Choroid plexus epithelial cell (primary cell): Measurements from ENCODE around the gene UTP14C.
A peak's percentile ranks its signal among the peaks of the same experiment; 100 is the strongest.

Source experiments
- DNase-seq: peaks from one replicate; pipeline ENCODE4 v3.0.0-alpha.2; 2010; ENCODE audit warnings: low read depth
- H3K4me3 ChIP-seq: 2 replicates; pipeline ENCODE4 v1.5.1; 2011; ENCODE audit warnings: low read depth, mild to moderate bottlenecking, control low read depth, low read length, moderate library complexity
- CTCF ChIP-seq: conservative IDR thresholded peaks from 2 replicates; pipeline ENCODE4 v1.5.1; 2011; ENCODE audit warnings: low read depth, mild to moderate bottlenecking, control low read depth, inconsistent platforms, low read length, moderate library complexity

Gene UTP14C

DNA sequence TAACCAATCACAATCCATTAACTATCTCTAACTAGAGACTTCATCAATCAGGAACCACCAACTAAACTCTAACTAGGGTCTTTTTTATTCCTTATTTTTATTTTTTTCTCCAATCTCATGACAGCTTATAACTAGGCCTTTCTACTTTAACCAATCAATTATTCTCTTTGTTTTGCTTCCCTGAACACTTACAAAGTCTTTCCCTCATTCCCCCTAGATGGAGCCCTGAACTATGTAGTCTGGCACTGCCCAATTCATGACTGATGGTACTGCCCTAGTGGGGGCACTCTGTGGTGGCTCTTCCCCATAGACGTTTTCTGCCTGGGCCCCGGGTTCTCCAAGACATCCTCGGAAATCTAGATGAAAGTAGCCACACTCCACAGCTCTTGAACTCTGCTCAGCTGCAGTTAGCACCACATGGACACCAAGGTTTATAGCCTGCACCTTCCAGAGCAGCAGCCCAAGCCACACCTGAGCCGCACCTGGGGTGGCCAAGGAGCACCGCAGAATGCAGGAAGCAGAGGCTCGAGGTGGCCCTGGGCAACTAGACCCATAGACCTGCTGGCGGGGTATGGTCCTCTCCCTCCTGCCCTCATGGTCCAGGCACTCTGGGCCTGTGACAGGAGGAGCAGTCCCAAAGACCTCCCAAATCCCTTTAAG, 19.9 kb upstream of the UTP14C start:
- TF ChIP-seq CTCF = no peak

GRCh38 chr13:52005841-52006522, 18.5 kb upstream of the UTP14C start:
- DNase-seq = no peak
- TF ChIP-seq CTCF = no peak
- no peak overlapping the region for H3K4me3 ChIP-seq

More for the DNA sequence above, 19.9 kb upstream of the UTP14C start:
- DNase-seq = no peak
- H3K4me3 ChIP-seq = no peak overlapping the region

DNA sequence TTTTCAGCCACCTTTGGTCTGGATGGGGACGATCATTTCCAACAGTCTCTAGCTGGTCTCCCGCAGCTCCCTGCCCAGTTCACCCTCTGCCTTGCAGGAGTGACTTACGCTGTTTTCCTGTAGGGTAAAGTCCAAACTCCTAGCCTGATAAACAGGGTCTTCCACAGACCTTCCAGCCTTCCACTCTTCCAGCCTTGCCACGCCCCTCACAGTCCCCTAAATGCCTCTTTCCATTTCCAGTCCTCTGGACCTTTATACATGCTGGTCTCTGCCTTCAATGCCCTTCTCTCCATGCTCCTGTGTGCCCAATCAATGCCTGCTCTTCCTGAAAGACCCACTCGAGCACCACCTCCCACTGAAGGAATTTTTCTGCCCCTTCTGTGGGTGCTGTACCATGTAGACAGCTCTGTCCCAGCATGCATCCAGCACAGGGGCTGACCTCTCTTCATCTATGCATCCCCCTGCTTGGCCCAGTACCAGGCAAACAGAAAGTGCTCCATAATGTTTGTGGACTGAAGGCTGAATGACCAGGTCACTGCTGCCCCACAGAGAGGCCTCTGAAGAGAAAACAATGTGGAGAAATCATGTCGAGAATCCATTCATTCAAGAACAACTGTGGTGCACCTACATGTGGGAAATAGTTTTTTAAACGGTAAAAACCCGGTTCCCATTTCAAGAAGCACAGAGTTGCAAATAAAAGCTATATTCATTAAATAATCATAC, 17.8 kb upstream of the UTP14C start:
- no peak overlapping the region for H3K4me3 ChIP-seq
- DNase-seq = peak; percentile 27
- no peak for TF ChIP-seq CTCF

DNA sequence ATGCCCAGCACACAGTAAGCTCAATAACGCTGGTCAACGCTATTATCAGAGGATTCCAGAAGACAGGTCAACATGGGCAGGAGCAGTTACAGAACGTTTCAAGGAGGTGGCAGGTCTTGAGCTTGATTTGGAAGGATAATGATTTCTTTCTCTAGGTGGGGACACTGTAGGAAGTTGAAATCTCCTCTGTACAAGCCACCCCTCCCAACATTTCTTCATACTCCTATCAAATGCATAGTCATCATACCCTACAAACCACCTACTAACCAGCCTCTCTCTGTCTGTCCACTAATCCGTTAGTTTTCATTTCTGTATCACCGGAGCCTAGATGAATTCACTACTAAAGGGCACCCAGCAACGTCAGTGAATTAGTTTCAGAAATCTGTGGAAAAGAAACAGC, 14.5 kb upstream of the UTP14C start:
- no peak for DNase-seq
- TF ChIP-seq CTCF = no peak
- H3K4me3 ChIP-seq = no peak overlapping the region

DNA sequence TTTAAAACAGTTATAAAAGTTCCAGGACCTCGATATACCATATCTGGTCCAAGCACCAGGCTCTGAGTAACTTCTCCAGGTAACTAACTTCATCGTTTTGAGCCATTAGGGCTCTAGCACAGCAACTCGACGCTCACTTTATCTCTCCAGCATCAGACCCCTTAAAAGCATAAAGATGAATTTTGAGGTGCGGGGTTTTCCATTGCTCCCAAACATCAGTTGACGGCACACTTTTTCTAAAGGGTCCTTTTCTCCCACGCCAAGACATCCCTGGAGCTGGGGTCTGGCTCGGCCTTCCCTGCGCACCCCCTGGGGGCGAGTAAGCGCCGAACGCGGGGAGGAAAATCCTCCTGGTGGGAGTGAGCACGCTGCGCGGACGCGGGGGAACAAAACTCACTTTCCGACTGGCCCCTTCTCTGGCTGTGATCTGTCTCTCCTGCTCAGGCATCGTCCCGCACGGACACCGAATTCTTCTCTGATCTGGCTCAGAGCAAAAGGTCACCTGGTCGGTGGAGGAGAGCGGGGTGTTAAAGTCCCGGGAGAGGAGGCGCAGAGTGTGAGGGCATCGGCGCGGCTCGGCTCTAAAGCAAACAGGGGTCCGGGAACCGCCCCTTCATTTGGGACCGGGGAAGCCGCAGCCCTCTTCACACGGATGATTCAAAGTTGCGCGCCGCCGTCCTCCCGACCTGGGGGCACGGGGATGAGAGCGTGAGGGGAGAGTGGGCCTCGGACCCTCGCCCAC, 13.4 kb upstream of the UTP14C start, which contains the start of gene ATP7B:
ATP7B (minus strand) TSS at position 561 of the 742 bp plus-strand sequence; CDS start at position 448, 113 bp downstream.
- no peak for DNase-seq
- peak; percentile 36 for TF ChIP-seq CTCF
- H3K4me3 ChIP-seq = peak within 1 kb of the TSS; percentile 97

GRCh38 chr13:52011632-52012511, 12.6 kb upstream of the UTP14C start, which contains the start of gene ALG11:
Gene ALG11 (plus strand): TSS chr13:52012398. CDS start chr13:52012419, 21 bp downstream.
- peak within 1 kb of the TSS; percentile 97 for H3K4me3 ChIP-seq
- TF ChIP-seq CTCF = no peak
- DNase-seq = peak; percentile 98
